Thyroid gland (tissue), 4 donors: ENCODE data around the gene SLC25A41. TPM values are rescaled to one million over a fixed set of nuclear protein-coding genes. Genes with fewer than 3 reads are reported as not detected.

ENCODE experiments used
- DNase-seq, 2 donors: peaks; one replicate each; pipeline ENCODE4 v3.0.0-alpha.2; 2019
- H3K27ac ChIP-seq, 3 donors: fragments of 200-600 bp; sonication (generic); 1 replicate in 2 of 3; 2 replicates in 1 of 3; pipeline ENCODE4 v1.5.1; 2016 to 2019; ENCODE audit warnings: mild to moderate bottlenecking in 1 of 3, moderate library complexity in 1 of 3
- H3K27me3 ChIP-seq: fragments of 200-600 bp; sonication (generic); one replicate; pipeline ENCODE4 v1.5.1; 2019
- H3K36me3 ChIP-seq, 2 donors: fragments of 200-600 bp; sonication (generic); one replicate each; pipeline ENCODE4 v1.5.1; 2016 to 2019
- H3K4me1 ChIP-seq, 2 donors: fragments of 200-600 bp; sonication (generic); one replicate each; pipeline ENCODE4 v1.5.1; 2017 to 2019
- H3K4me3 ChIP-seq, 3 donors: fragments of 200-600 bp; sonication (generic); replicated peaks in 1 of 3; 1 replicate in 2 of 3; 2 replicates in 1 of 3; pipeline ENCODE4 v1.5.1; 2016; ENCODE audit warnings: mild to moderate bottlenecking in 1 of 3
- H3K9me3 ChIP-seq: fragments of 200-600 bp; sonication (generic); one replicate; pipeline ENCODE4 v1.5.1; 2017
- CTCF ChIP-seq, 6 experiments: fragments of 200-600 bp in 3 of 6; fragments of 450-650 bp in 3 of 6; sonication (generic) in 3 of 6; IDR thresholded peaks; one replicate each; pipeline ENCODE4 v1.5.1; 2016 to 2019; ENCODE audit warnings: antibody characterized with exemption in 6 of 6, mild to moderate bottlenecking in 2 of 6, inconsistent platforms in 1 of 6, moderate library complexity in 1 of 6
- POLR2A ChIP-seq, 2 donors: fragments of 450-650 bp; IDR thresholded peaks; one replicate each; pipeline ENCODE4 v1.6.1; 2017; ENCODE audit warnings: antibody characterized with exemption in 2 of 2, mild to moderate bottlenecking in 2 of 2, moderate library complexity in 1 of 2
- WGBS, 2 donors: methylation state at CpG; one replicate each; pipeline ENCODE4 v1.1.5; 2017; 5-methylcytosine and 5-hydroxymethylcytosine counted together
- intact Hi-C: fragments of 100-400 bp; cut with DNase I; formaldehyde crosslinking; loops from one replicate; pipeline ENCODE4 v1.15.1; 2023
- total RNA-seq, 4 donors: library from RNA; depleted of rRNA; stranded (reverse); fragments of >200 nt; gene quantifications; one replicate each; pipeline ENCODE4 v1.2.3, GENCODE V29; 2016

SLC25A41 gene
- total RNA-seq, 4 donors from 2014 or later: 0.33 TPM; not detected in 3

GRCh38 chr19:6479836-6480398 is 46.4 kb upstream of the SLC25A41 start:
- Histone ChIP-seq H3K36me3 (no peaks in the 10 kb centered on the region), H3K27me3 (peaks cover 14% of the 10 kb centered on the region), H3K4me3 (no peak overlapping the region), H3K4me1 (peaks cover 8 to 16% of the 10 kb centered on the region in 2 donors), H3K9me3 (no peaks in the 10 kb centered on the region), H3K27ac (no peak overlapping the region)
- intact Hi-C loops: no loop called here
- whole genome bisulfite sequencing, 2 donors: 54 to 63% methylated on average over 4 to 6 of the region's 7 CpGs
- no peak for DNase-seq
- TF ChIP-seq POLR2A (IDR thresholded peaks at IDR 0.05) (no peak), CTCF (IDR thresholded peaks at IDR 0.05) (no peak)

GRCh38 chr19:6478815-6479214 is 45.3 kb upstream of the SLC25A41 start:
- Histone ChIP-seq H3K4me1 (peaks cover 8 to 16% of the 10 kb centered on the region in 2 donors), H3K9me3 (no peaks in the 10 kb centered on the region), H3K36me3 (no peaks in the 10 kb centered on the region), H3K27me3 (peaks cover 14% of the 10 kb centered on the region), H3K4me3 (no peak overlapping the region), H3K27ac (no peak overlapping the region)
- intact Hi-C loops: no loop called here
- DNase-seq: no peak
- TF ChIP-seq CTCF (IDR thresholded peaks at IDR 0.05) (no peak), POLR2A (IDR thresholded peaks at IDR 0.05) (no peak)
- whole genome bisulfite sequencing, 2 donors: 85 to 97% methylated on average over 5 of the region's 13 CpGs

GRCh38 chr19:6476896-6477431 is 43.4 kb upstream of the SLC25A41 start:
- Histone ChIP-seq H3K4me3 (no peak overlapping the region), H3K9me3 (no peaks in the 10 kb centered on the region), H3K27ac (no peak overlapping the region), H3K36me3 (no peaks in the 10 kb centered on the region), H3K27me3 (peaks cover 14% of the 10 kb centered on the region), H3K4me1 (peaks cover 8 to 16% of the 10 kb centered on the region in 2 donors)
- WGBS, 2 donors: 20 to 21% methylated on average over 2 to 10 of the region's 29 CpGs
- no peak for DNase-seq
- intact Hi-C loops: no loop called here
- TF ChIP-seq CTCF (IDR thresholded peaks at IDR 0.05) (no peak), POLR2A (IDR thresholded peaks at IDR 0.05) (no peak)

GRCh38 chr19:6476155-6476895 is 42.8 kb upstream of the SLC25A41 start:
- no peak for TF ChIP-seq POLR2A (IDR thresholded peaks at IDR 0.05)
- peaks cover 8 to 16% of the 10 kb centered on the region in 2 donors for H3K4me1 ChIP-seq
- H3K4me3 ChIP-seq: no peak overlapping the region
- peaks cover 14% of the 10 kb centered on the region for H3K27me3 ChIP-seq
- H3K27ac ChIP-seq: no peak overlapping the region
- peak; percentile 29 to 38 for DNase-seq
- 2 to 3% methylated on average over 10 to 13 of the region's 33 CpGs for WGBS, 2 donors
- no peaks in the 10 kb centered on the region for H3K36me3 ChIP-seq
- no peaks in the 10 kb centered on the region for H3K9me3 ChIP-seq
- intact Hi-C loops: no loop called here

- WGBS, 2 donors: 0 to 29% methylated on average over 1 to 8 of the region's 52 CpGs
- no peaks in the 10 kb centered on the region for H3K9me3 ChIP-seq
- no peak overlapping the region for H3K4me3 ChIP-seq
Observed at GRCh38 chr19:6475321-6476108, 42.0 kb upstream of the SLC25A41 start.

More at GRCh38 chr19:6475321-6476108, 42.0 kb upstream of the SLC25A41 start:
- H3K27ac ChIP-seq: no peak overlapping the region
- intact Hi-C loops: no loop called here
- no peak for DNase-seq
- TF ChIP-seq POLR2A (IDR thresholded peaks at IDR 0.05): no peak
- no peak for TF ChIP-seq CTCF (IDR thresholded peaks at IDR 0.05)
- peaks cover 14% of the 10 kb centered on the region for H3K27me3 ChIP-seq
- no peaks in the 10 kb centered on the region for H3K36me3 ChIP-seq
- peaks cover 8 to 16% of the 10 kb centered on the region in 2 donors for H3K4me1 ChIP-seq
